ENCODE measurements around the gene RANBP3.

DNA sequence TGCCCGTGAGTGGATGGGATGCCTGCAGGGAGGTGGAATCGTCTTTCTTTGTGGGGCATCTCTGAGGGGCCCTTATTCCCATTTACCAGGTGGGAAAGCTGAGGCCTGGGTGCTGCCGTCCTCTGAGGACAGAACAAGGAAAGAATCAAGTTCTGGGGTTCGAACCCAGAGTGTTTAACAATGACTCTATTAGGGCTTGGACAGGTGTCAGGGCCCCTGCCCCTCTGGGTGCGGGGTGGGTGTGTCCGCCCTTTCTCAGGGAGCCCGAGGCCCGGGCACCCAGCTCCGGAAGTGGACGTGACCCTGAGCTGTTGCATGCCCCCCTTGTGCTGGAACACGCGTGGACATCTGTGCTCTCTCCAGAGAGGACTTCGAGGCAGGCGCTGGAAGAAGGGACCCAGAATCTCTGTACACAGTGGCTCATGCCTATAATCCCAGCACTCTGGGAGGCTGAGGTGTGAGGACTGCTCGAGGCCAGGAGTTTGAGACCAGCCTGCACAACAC is 85.1 kb downstream of the RANBP3 start:
- TF ChIP-seq GATA3 (IDR thresholded peaks at IDR 0.05; ENCODE audit: low read depth, low read length), result no peak
- no peak for TF ChIP-seq GATA2 (IDR thresholded peaks at IDR 0.05; ENCODE audit: low read depth, low read length)

Measured in SH-SY5Y (cell line).